HepG2 (cell line): Measurements from ENCODE around the gene RBX1. TPM values are rescaled to one million over a fixed set of nuclear protein-coding genes. Genes with fewer than 3 reads are reported as not detected.

Experiments used
- BRD4 ChIP-seq: sonication (generic); formaldehyde crosslinking; IDR thresholded peaks from 2 replicates; pipeline ENCODE4 v1.4.0; 2020; ENCODE audit warnings: missing genetic modification reagents
- CBX1 ChIP-seq: IDR thresholded peaks from one replicate; pipeline ENCODE4 v1.6.1; 2016; ENCODE audit warnings: antibody characterized with exemption, low read depth
- EP300 ChIP-seq, 3 experiments: sonication (generic) in 1 of 3; formaldehyde crosslinking in 1 of 3; IDR thresholded peaks; 2 replicates each; pipeline versions ENCODE4 v1.5.1 to v1.6.1; 2011 to 2020; ENCODE audit warnings: low read depth in 2 of 3, low read length in 2 of 3, borderline replicate concordance in 1 of 3, improper control_type of control experiment in 1 of 3, mild to moderate bottlenecking in 1 of 3, missing genetic modification reagents in 1 of 3, moderate library complexity in 1 of 3
- NR3C1 ChIP-seq: sonication (generic); formaldehyde crosslinking; IDR thresholded peaks from 2 replicates; pipeline ENCODE4 v1.4.0; 2020; ENCODE audit warnings: missing genetic modification reagents
- POGZ ChIP-seq: sonication (generic); formaldehyde crosslinking; IDR thresholded peaks from 2 replicates; pipeline ENCODE4 v1.4.0; 2020; ENCODE audit warnings: mild to moderate bottlenecking, missing genetic modification reagents
- SIX4 ChIP-seq: sonication (generic); formaldehyde crosslinking; IDR thresholded peaks from 2 replicates; pipeline ENCODE4 v1.4.0; 2020; ENCODE audit warnings: missing genetic modification reagents
- YEATS4 ChIP-seq: sonication (generic); formaldehyde crosslinking; IDR thresholded peaks from 2 replicates; pipeline ENCODE4 v1.4.0; 2020; ENCODE audit warnings: missing genetic modification reagents, borderline replicate concordance
- ZMYM3 ChIP-seq: sonication (generic); formaldehyde crosslinking; IDR thresholded peaks from 2 replicates; pipeline ENCODE4 v1.5.1; 2020; ENCODE audit warnings: mild to moderate bottlenecking, missing genetic modification reagents
- ZNF234 ChIP-seq: sonication (generic); formaldehyde crosslinking; conservative IDR thresholded peaks from 2 replicates; pipeline ENCODE4 v1.5.1; 2020; ENCODE audit warnings: mild to moderate bottlenecking, missing genetic modification reagents
- ZNF331 ChIP-seq: sonication (generic); formaldehyde crosslinking; IDR thresholded peaks from 2 replicates; pipeline ENCODE4 v1.4.0; 2020; ENCODE audit warnings: missing genetic modification reagents
- ZNF558 ChIP-seq: sonication (generic); formaldehyde crosslinking; IDR thresholded peaks from 2 replicates; pipeline ENCODE4 v1.9.0; 2022; ENCODE audit warnings: mild to moderate bottlenecking, missing genetic modification reagents, borderline replicate concordance
- polyA plus RNA-seq, 8 experiments: library from polyadenylated mRNA; depleted of rRNA in 3 of 8; stranded (reverse) in 7 of 8; unstranded in 1 of 8; fragments of >200 nt; fragmentation: Illumina TruSeq in 4 of 8; extraction: Trizol in 4 of 8; gene quantifications; 2 replicates each; pipeline versions ENCODE4 v1.2.1 to v1.2.3, GENCODE V29; 2011 to 2016; ENCODE audit warnings: low read depth in 4 of 8, missing spikeins in 1 of 8, mixed read lengths in 1 of 8; ENCODE audit not compliant: insufficient read depth in 1 of 8
- total RNA-seq, 5 experiments: library from RNA; depleted of rRNA; stranded (reverse); fragments of >200 nt; fragmentation: Illumina TruSeq; extraction: Trizol; gene quantifications; 2 replicates each; pipeline ENCODE4 v1.2.3, GENCODE V29; 2016; ENCODE audit warnings: low read depth in 1 of 5
- TF ChIP-seq, protein P1 (sequence below): sonication (generic); formaldehyde crosslinking; IDR thresholded peaks from 2 replicates; pipeline ENCODE4 v1.5.0; 2020; ENCODE audit warnings: mild to moderate bottlenecking, missing genetic modification reagents, borderline replicate concordance
- TF ChIP-seq, protein P2 (sequence below): sonication (generic); formaldehyde crosslinking; IDR thresholded peaks from 2 replicates; pipeline ENCODE4 v1.5.1; 2020; ENCODE audit warnings: missing genetic modification reagents, mild to moderate bottlenecking, borderline replicate concordance
- TF ChIP-seq, protein P3 (sequence below): sonication (generic); formaldehyde crosslinking; IDR thresholded peaks from 2 replicates; pipeline ENCODE4 v1.5.1; 2020; ENCODE audit warnings: mild to moderate bottlenecking, moderate library complexity, missing genetic modification reagents
- TF ChIP-seq, protein P4 (sequence below): sonication (generic); formaldehyde crosslinking; IDR thresholded peaks from 2 replicates; pipeline ENCODE4 v1.5.1; 2020; ENCODE audit warnings: mild to moderate bottlenecking, missing genetic modification reagents, moderate library complexity
- TF ChIP-seq, protein P5 (sequence below): sonication (generic); formaldehyde crosslinking; IDR thresholded peaks from 2 replicates; pipeline ENCODE4 v1.4.0; 2020; ENCODE audit warnings: low read depth, missing genetic modification reagents
- TF ChIP-seq, protein P6 (sequence below): sonication (generic); formaldehyde crosslinking; IDR thresholded peaks from 2 replicates; pipeline ENCODE4 v1.4.0; 2020; ENCODE audit warnings: mild to moderate bottlenecking, missing genetic modification reagents

The RBX1 gene
- total and polyA plus RNA-seq, 2 of the 13 experiments (the other 11 are each of a cell fraction or from before 2014, with no cell fraction given), result 84.9 to 90.2 TPM

DNA sequence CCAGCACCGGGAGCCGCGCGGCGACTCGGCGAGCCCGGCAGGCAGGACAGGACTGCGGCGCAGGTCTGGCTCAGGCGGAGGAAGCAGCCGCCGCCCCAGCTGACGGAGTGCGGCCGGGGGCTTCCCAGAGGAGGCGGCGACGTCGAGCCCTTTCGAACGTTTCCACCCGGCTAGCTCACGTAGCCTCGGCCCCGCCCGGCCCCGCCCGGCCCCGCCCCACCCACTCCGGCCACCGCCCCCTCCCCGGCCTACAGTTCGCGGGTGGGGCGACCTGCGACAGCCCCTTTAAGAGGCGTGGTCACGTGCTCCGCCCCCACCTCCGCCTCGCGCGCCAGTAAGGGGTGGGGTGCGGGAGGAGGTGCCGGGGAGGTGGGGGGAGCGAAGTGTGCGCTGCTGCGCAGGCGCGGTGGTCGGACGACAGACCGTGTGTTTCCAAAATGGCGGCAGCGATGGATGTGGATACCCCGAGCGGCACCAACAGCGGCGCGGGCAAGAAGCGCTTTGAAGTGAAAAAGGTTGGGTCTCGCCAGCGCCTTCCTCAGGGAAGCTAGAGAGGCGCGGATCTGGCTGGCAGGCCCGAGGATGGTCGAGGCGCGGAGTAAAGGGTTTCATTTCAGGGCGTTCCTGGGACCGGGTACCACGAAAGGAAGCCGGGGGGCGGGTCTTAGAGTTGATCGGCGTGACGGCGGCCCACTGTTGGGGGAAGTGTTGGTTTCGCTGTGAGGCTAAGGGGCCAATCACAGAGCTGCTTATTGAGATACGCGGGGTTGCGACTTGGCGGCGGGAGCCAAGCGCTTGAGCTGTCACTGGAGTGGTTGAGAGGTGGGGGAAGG is at the start of gene RBX1 (continued):
- TF ChIP-seq, protein P1, sequence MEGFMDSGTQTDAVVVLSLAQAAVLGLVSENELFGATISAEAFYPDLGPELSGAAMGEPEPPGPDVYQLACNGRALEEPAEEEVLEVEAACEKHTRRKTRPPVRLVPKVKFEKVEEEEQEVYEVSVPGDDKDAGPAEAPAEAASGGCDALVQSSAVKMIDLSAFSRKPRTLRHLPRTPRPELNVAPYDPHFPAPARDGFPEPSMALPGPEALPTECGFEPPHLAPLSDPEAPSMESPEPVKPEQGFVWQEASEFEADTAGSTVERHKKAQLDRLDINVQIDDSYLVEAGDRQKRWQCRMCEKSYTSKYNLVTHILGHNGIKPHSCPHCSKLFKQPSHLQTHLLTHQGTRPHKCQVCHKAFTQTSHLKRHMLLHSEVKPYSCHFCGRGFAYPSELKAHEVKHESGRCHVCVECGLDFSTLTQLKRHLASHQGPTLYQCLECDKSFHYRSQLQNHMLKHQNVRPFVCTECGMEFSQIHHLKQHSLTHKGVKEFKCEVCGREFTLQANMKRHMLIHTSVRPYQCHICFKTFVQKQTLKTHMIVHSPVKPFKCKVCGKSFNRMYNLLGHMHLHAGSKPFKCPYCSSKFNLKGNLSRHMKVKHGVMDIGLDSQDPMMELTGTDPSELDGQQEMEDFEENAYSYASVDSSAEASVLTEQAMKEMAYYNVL (CRISPR knock-in tag), result no peak
- TF ChIP-seq ZNF331, result peak; percentile 17
- no peak; a peak in 1 of 4 replicates for TF ChIP-seq EP300 (IDR thresholded peaks at IDR 0.05; ENCODE audit: low read depth in 2 of 2, low read length in 2 of 2)
- TF ChIP-seq EP300 (CRISPR knock-in tag; IDR thresholded peaks at IDR 0.05; ENCODE audit: borderline replicate concordance), result no peak
- TF ChIP-seq ZMYM3 (CRISPR knock-in tag), result no peak
- no peak for TF ChIP-seq ZNF558 (CRISPR knock-in tag)
- TF ChIP-seq, protein P2, sequence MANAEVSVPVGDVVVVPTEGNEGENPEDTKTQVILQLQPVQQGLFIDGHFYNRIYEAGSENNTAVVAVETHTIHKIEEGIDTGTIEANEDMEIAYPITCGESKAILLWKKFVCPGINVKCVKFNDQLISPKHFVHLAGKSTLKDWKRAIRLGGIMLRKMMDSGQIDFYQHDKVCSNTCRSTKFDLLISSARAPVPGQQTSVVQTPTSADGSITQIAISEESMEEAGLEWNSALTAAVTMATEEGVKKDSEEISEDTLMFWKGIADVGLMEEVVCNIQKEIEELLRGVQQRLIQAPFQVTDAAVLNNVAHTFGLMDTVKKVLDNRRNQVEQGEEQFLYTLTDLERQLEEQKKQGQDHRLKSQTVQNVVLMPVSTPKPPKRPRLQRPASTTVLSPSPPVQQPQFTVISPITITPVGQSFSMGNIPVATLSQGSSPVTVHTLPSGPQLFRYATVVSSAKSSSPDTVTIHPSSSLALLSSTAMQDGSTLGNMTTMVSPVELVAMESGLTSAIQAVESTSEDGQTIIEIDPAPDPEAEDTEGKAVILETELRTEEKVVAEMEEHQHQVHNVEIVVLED (CRISPR knock-in tag), result peak; percentile 65
- TF ChIP-seq POGZ, result peak; percentile 55; the same call in 1 of the 2 replicates
- TF ChIP-seq, protein P3, sequence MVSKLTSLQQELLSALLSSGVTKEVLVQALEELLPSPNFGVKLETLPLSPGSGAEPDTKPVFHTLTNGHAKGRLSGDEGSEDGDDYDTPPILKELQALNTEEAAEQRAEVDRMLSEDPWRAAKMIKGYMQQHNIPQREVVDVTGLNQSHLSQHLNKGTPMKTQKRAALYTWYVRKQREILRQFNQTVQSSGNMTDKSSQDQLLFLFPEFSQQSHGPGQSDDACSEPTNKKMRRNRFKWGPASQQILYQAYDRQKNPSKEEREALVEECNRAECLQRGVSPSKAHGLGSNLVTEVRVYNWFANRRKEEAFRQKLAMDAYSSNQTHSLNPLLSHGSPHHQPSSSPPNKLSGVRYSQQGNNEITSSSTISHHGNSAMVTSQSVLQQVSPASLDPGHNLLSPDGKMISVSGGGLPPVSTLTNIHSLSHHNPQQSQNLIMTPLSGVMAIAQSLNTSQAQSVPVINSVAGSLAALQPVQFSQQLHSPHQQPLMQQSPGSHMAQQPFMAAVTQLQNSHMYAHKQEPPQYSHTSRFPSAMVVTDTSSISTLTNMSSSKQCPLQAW (CRISPR knock-in tag), result peak; percentile 39; the same call in 1 of the 2 replicates
- no peak for TF ChIP-seq BRD4 (CRISPR knock-in tag)
- no peak for TF ChIP-seq SIX4 (CRISPR knock-in tag)
- peak; percentile 78 for TF ChIP-seq YEATS4 (CRISPR knock-in tag)
- TF ChIP-seq, protein P4, sequence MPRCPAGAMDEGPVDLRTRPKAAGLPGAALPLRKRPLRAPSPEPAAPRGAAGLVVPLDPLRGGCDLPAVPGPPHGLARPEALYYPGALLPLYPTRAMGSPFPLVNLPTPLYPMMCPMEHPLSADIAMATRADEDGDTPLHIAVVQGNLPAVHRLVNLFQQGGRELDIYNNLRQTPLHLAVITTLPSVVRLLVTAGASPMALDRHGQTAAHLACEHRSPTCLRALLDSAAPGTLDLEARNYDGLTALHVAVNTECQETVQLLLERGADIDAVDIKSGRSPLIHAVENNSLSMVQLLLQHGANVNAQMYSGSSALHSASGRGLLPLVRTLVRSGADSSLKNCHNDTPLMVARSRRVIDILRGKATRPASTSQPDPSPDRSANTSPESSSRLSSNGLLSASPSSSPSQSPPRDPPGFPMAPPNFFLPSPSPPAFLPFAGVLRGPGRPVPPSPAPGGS (CRISPR knock-in tag), result peak; percentile 74
- TF ChIP-seq, protein P5, sequence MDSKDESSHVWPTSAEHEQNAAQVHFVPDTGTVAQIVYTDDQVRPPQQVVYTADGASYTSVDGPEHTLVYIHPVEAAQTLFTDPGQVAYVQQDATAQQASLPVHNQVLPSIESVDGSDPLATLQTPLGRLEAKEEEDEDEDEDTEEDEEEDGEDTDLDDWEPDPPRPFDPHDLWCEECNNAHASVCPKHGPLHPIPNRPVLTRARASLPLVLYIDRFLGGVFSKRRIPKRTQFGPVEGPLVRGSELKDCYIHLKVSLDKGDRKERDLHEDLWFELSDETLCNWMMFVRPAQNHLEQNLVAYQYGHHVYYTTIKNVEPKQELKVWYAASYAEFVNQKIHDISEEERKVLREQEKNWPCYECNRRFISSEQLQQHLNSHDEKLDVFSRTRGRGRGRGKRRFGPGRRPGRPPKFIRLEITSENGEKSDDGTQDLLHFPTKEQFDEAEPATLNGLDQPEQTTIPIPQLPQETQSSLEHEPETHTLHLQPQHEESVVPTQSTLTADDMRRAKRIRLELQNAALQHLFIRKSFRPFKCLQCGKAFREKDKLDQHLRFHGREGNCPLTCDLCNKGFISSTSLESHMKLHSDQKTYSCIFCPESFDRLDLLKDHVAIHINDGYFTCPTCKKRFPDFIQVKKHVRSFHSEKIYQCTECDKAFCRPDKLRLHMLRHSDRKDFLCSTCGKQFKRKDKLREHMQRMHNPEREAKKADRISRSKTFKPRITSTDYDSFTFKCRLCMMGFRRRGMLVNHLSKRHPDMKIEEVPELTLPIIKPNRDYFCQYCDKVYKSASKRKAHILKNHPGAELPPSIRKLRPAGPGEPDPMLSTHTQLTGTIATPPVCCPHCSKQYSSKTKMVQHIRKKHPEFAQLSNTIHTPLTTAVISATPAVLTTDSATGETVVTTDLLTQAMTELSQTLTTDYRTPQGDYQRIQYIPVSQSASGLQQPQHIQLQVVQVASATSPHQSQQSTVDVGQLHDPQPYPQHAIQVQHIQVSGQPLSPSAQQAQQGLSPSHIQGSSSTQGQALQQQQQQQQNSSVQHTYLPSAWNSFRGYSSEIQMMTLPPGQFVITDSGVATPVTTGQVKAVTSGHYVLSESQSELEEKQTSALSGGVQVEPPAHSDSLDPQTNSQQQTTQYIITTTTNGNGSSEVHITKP (CRISPR knock-in tag), result no peak
- no peak for TF ChIP-seq CBX1
- TF ChIP-seq ZNF234, result no peak
- TF ChIP-seq, protein P6, sequence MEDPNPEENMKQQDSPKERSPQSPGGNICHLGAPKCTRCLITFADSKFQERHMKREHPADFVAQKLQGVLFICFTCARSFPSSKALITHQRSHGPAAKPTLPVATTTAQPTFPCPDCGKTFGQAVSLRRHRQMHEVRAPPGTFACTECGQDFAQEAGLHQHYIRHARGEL, result no peak
- no peak for TF ChIP-seq NR3C1 (CRISPR knock-in tag)
